SU-DHL-6 (cell line): ENCODE measurements around the gene GNG7.

Experiments
- H2AFZ ChIP-seq: fragments of 200-600 bp; sonication (generic); 2 replicates; pipeline ENCODE4 v1.6.1; 2014; ENCODE audit warnings: low read depth, mild to moderate bottlenecking, moderate library complexity, mixed read lengths, antibody characterized with exemption, low read length; ENCODE audit not compliant: severe bottlenecking
- H3F3A ChIP-seq: fragments of 200-600 bp; shearing (Covaris generic); 2 replicates; pipeline ENCODE4 v1.6.0; 2016; ENCODE audit warnings: antibody characterized with exemption, mild to moderate bottlenecking; ENCODE audit not compliant: insufficient read depth
- H3K27ac ChIP-seq: fragments of 200-600 bp; sonication (generic); 2 replicates; pipeline ENCODE4 v1.5.1; 2016; ENCODE audit warnings: low read depth, mild to moderate bottlenecking, low read length, moderate library complexity, mixed read lengths
- H3K27me3 ChIP-seq: fragments of 200-600 bp; sonication (generic), shearing (Covaris generic); 2 replicates; pipeline ENCODE4 v1.6.0; 2014; ENCODE audit warnings: mild to moderate bottlenecking, low read length
- H3K36me3 ChIP-seq: fragments of 200-600 bp; sonication (generic); 2 replicates; pipeline ENCODE4 v1.6.1; 2014; ENCODE audit warnings: mild to moderate bottlenecking, low read length, mixed read lengths
- H3K4me2 ChIP-seq: fragments of 300-600, 200-600 bp; shearing (Covaris generic), sonication (generic); 2 replicates; pipeline ENCODE4 v1.6.0; 2014; ENCODE audit warnings: low read length, low read depth, mild to moderate bottlenecking; ENCODE audit not compliant: poor library complexity, severe bottlenecking
- H3K4me3 ChIP-seq: fragments of 200-600 bp; sonication (generic); 2 replicates; pipeline ENCODE4 v1.5.1; 2014; ENCODE audit warnings: antibody characterized with exemption, low read length, mild to moderate bottlenecking, mixed read lengths; ENCODE audit not compliant: insufficient read depth, poor library complexity, severe bottlenecking
- H3K79me2 ChIP-seq: fragments of 200-600 bp; sonication (generic); 2 replicates; pipeline ENCODE4 v1.6.1; 2014; ENCODE audit warnings: mild to moderate bottlenecking, low read length, moderate library complexity; ENCODE audit not compliant: insufficient read depth
- H3K9ac ChIP-seq: fragments of 200-600 bp; sonication (generic); 2 replicates; pipeline ENCODE4 v1.7.0; 2014; ENCODE audit warnings: mild to moderate bottlenecking, low read length
- H3K9me2 ChIP-seq: fragments of 200-600 bp; sonication (generic); replicated peaks from 2 replicates; pipeline ENCODE4 v1.6.1; 2014; ENCODE audit warnings: low read length; ENCODE audit not compliant: insufficient read depth
- H3K9me3 ChIP-seq: fragments of 200-600 bp; sonication (generic); 2 replicates; pipeline ENCODE4 v1.6.1; 2014; ENCODE audit warnings: low read length, mixed read lengths; ENCODE audit not compliant: insufficient read depth
- H4K20me1 ChIP-seq: fragments of 200-600 bp; sonication (generic); 2 replicates; pipeline ENCODE4 v1.6.1; 2014; ENCODE audit warnings: low read depth, mild to moderate bottlenecking, antibody characterized with exemption, low read length, moderate library complexity, mixed read lengths
- EZH2phosphoT487 ChIP-seq: fragments of 200-600 bp; sonication (generic), shearing (Covaris generic); conservative IDR thresholded peaks from 2 replicates; pipeline ENCODE4 v1.6.1; 2018; ENCODE audit warnings: mild to moderate bottlenecking, antibody characterized with exemption, low read length, moderate library complexity, mixed read lengths
- TF ChIP-seq, protein P1 (sequence below): fragments of 200-600 bp; sonication (generic); IDR thresholded peaks from one replicate; pipeline ENCODE4 v1.5.1; 2017; ENCODE audit warnings: antibody characterized with exemption, mild to moderate bottlenecking, low read length, moderate library complexity; ENCODE audit not compliant: insufficient read depth, poor library complexity, severe bottlenecking

The GNG7 gene

DNA sequence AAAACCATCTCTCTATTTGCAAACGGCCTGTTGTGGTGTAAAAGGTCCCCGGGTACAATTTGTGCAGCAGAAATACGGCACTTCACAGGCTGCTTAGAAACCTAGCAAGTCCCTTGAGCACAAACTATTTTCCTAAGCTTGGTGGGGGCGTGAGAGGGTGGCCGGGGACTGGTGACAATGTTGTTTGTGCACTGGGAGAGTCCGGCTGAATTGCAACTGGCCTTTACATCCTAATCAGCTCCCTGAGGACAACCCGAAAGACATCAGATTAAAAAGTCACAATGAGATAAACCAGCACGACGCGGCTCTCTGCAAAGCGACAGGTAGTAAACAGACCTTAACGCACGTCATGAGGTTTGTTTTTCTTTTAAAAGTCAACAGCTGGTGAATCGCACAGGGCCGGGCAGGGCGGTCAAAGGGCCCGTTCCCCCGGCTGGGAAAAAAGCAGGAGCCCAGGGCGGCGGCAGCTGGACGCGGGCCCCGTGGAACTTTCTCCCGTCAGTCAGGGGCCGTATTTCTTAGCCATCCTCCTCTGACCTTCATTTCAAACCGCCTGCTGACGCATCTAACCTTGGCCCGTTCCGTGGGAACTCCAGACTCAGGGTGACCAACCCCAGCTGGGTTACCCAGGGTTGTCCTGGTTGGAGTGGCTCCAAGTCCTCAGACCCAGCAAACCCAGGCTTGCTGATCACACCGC lies 114.3 kb downstream of the GNG7 start:
- H3K4me2 ChIP-seq = no peak overlapping the region
- H3K27ac ChIP-seq = no peak overlapping the region
- 0 out of 2 replicates have a peak, but pooled peaks cover 3% of the 10 kb centered on the region for H3K27me3 ChIP-seq
- H3K9me3 ChIP-seq = no peaks in the 10 kb centered on the region
- H2AFZ ChIP-seq = no peak overlapping the region
- H3K79me2 ChIP-seq = no peaks in the 10 kb centered on the region
- no peaks in the 10 kb centered on the region for H3K36me3 ChIP-seq
- H3K4me3 ChIP-seq = no peak overlapping the region
- no peak overlapping the region for H3K9ac ChIP-seq
- no peaks in the 10 kb centered on the region for H3K9me2 ChIP-seq
- H3F3A ChIP-seq = no peaks in the 10 kb centered on the region
- H4K20me1 ChIP-seq = no peaks in the 10 kb centered on the region
- TF ChIP-seq, protein P1, sequence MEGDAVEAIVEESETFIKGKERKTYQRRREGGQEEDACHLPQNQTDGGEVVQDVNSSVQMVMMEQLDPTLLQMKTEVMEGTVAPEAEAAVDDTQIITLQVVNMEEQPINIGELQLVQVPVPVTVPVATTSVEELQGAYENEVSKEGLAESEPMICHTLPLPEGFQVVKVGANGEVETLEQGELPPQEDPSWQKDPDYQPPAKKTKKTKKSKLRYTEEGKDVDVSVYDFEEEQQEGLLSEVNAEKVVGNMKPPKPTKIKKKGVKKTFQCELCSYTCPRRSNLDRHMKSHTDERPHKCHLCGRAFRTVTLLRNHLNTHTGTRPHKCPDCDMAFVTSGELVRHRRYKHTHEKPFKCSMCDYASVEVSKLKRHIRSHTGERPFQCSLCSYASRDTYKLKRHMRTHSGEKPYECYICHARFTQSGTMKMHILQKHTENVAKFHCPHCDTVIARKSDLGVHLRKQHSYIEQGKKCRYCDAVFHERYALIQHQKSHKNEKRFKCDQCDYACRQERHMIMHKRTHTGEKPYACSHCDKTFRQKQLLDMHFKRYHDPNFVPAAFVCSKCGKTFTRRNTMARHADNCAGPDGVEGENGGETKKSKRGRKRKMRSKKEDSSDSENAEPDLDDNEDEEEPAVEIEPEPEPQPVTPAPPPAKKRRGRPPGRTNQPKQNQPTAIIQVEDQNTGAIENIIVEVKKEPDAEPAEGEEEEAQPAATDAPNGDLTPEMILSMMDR = no peak
- TF ChIP-seq EZH2phosphoT487 = no peak

DNA sequence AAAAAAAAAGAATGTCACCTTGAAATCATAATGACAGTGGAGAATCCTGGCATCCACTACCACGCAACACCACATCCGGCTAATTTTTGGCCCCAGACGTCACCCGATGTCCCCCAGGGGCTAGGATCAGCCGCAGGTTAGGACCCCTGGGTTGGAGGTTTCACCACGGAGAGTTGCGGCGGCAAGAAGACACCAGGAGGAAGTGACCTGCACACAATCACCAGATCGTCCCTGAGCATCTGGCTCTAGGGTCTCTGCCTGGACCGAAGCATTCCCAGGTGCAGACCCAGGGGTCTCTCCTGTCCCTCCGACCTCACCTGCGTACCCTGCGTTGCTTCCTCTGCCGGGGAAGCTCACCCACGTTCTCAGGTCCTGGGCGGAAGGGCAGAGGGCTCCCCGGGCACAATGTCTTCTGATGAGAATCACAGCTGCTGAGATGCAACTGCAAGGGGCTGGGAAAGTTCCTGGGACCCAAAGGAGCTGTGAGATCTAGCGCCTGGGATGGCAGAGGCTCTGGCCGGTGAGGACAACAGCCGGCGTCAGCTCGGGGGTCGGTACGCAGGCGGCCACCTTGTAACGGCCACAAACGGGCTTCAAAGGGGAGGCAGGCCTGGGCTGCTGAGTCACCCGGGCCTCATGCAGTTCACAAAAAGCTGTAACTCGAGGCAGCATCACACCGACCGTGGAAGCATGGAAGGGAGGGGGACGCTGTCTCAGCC lies 115.3 kb downstream of the GNG7 start:
- Histone ChIP-seq H4K20me1 (no peaks in the 10 kb centered on the region), H2AFZ (no peak overlapping the region), H3K79me2 (no peaks in the 10 kb centered on the region), H3K4me2 (no peak overlapping the region), H3K9me3 (no peaks in the 10 kb centered on the region), H3K27ac (no peak overlapping the region), H3K9me2 (no peaks in the 10 kb centered on the region), H3K36me3 (no peaks in the 10 kb centered on the region), H3K27me3 (0 out of 2 replicates have a peak, but pooled peaks cover 3% of the 10 kb centered on the region), H3F3A (no peaks in the 10 kb centered on the region), H3K9ac (no peak overlapping the region), H3K4me3 (no peak overlapping the region)
- no peak for TF ChIP-seq EZH2phosphoT487
- TF ChIP-seq, protein P1 = no peak

DNA sequence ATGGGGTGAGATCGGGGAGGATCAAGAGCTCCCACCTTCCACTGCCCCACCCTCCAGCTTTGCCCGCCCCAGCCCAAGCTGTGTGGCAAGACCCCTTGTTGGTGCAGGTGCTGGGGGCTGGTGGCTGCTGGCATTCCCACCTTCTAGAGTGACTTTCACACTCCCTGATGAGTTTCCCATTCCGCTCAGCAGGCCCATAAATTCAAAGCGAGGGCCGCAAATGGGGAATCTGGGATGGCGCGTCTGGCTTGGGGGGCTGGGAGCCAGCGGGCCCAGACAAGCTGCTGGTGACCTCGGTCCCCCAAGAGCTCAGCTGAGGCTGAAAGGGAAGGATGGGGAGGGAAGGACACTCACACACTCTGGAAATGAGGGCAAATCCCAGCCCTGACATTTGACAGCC lies 116.3 kb downstream of the GNG7 start:
- no peak overlapping the region for H3K4me3 ChIP-seq
- no peak overlapping the region for H3K9ac ChIP-seq

More for the DNA sequence above, 116.3 kb downstream of the GNG7 start:
- no peaks in the 10 kb centered on the region for H3K9me2 ChIP-seq
- no peak overlapping the region for H3K27ac ChIP-seq
- no peaks in the 10 kb centered on the region for H3K9me3 ChIP-seq
- H4K20me1 ChIP-seq = no peaks in the 10 kb centered on the region
- no peak overlapping the region for H2AFZ ChIP-seq
- H3K27me3 ChIP-seq = no peaks in the 10 kb centered on the region
- no peak for TF ChIP-seq EZH2phosphoT487
- TF ChIP-seq, protein P1 = no peak
- H3F3A ChIP-seq = no peaks in the 10 kb centered on the region
- H3K36me3 ChIP-seq = no peaks in the 10 kb centered on the region
- no peaks in the 10 kb centered on the region for H3K79me2 ChIP-seq
- H3K4me2 ChIP-seq = no peak overlapping the region
